ENCODE results near the gene QRSL1. TPM values are rescaled to one million over a fixed set of nuclear protein-coding genes. Genes with fewer than 3 reads are reported as not detected.
A peak's percentile ranks its signal among the peaks of the same experiment; 100 is the strongest.

QRSL1 gene
- total and polyA plus RNA-seq, 9 of the 15 experiments (the other 6 are each of a cell fraction or from before 2014, with no cell fraction given): 14.6 to 31.5 (median 23.0) TPM

DNA sequence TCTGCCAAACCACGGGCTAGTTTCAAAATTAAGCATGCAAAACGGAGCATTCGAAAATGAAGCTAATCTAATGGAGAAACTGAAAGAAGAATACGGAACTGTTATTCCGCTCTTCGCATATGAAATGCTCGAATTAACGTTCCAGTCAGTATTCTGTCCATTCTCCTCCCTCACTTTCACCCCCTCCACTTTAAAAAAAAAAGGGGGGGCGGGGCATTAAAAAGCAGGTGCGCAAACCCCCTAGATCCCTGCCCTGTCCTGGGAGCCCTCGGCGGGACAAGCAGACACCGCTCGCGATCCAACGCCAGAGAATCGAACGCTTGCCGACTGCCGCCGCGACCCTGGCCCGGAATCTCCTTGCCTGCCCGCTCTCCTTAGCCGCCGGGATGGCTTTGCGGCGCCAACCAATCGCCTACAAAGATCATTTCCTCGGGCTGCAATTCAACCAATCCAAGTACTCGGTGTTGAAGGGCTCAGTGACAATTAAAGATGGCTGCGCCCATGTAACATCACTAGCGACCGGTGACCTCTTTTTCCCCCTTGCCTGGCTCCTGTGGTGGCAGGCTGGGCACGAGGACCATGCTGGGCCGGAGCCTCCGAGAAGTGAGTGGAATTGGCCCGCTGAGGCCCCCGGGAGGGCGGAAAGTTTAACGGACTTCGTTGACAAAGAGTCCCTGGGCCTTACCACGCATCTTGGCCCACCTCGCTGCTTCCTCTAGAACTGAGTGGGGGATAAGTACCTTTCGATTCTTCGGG, at the start of gene QRSL1, which contains the start of gene RTN4IP1 (continued):
- TF ChIP-seq, protein P1, sequence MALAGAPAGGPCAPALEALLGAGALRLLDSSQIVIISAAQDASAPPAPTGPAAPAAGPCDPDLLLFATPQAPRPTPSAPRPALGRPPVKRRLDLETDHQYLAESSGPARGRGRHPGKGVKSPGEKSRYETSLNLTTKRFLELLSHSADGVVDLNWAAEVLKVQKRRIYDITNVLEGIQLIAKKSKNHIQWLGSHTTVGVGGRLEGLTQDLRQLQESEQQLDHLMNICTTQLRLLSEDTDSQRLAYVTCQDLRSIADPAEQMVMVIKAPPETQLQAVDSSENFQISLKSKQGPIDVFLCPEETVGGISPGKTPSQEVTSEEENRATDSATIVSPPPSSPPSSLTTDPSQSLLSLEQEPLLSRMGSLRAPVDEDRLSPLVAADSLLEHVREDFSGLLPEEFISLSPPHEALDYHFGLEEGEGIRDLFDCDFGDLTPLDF (CRISPR knock-in tag; IDR thresholded peaks at IDR 0.05): no peak
- TF ChIP-seq ZNF589 (CRISPR knock-in tag; IDR thresholded peaks at IDR 0.05; ENCODE audit: low read depth) (no peak), IFI16 (CRISPR knock-in tag; IDR thresholded peaks at IDR 0.05) (no peak), CHD2 (IDR thresholded peaks at IDR 0.05; ENCODE audit: low read depth, low read length) (peak; percentile 72), HDAC6 (IDR thresholded peaks at IDR 0.05; ENCODE audit: low read depth, low read length) (no peak), ZBTB1 (CRISPR knock-in tag; IDR thresholded peaks at IDR 0.05; ENCODE audit: borderline replicate concordance, low read depth) (no peak), ZBTB8A (IDR thresholded peaks at IDR 0.05; ENCODE audit: partially characterized antibody) (no peak), ZNF311 (CRISPR knock-in tag; IDR thresholded peaks at IDR 0.05) (no peak), EZH2 (IDR thresholded peaks at IDR 0.05; ENCODE audit: borderline replicate concordance, low read depth, low read length) (no peak), L3MBTL2 (IDR thresholded peaks at IDR 0.05) (0 out of 2 replicates have a peak, but pooled peaks have one; percentile 49), ETS2 (tag; IDR thresholded peaks at IDR 0.05; ENCODE audit: borderline replicate concordance, poor library complexity, severe bottlenecking) (no peak), ZZZ3 (IDR thresholded peaks at IDR 0.05) (no peak), POU5F1 (IDR thresholded peaks at IDR 0.05; ENCODE audit: borderline replicate concordance, low read depth, low read length, partially characterized antibody) (no peak), TEAD1 (CRISPR knock-in tag; IDR thresholded peaks at IDR 0.05) (no peak), NFYB (IDR thresholded peaks at IDR 0.05; ENCODE audit: extremely low read depth, insufficient read length) (peak; percentile 92), CSDE1 (IDR thresholded peaks at IDR 0.05) (no peak)
- TF ChIP-seq, protein P2, sequence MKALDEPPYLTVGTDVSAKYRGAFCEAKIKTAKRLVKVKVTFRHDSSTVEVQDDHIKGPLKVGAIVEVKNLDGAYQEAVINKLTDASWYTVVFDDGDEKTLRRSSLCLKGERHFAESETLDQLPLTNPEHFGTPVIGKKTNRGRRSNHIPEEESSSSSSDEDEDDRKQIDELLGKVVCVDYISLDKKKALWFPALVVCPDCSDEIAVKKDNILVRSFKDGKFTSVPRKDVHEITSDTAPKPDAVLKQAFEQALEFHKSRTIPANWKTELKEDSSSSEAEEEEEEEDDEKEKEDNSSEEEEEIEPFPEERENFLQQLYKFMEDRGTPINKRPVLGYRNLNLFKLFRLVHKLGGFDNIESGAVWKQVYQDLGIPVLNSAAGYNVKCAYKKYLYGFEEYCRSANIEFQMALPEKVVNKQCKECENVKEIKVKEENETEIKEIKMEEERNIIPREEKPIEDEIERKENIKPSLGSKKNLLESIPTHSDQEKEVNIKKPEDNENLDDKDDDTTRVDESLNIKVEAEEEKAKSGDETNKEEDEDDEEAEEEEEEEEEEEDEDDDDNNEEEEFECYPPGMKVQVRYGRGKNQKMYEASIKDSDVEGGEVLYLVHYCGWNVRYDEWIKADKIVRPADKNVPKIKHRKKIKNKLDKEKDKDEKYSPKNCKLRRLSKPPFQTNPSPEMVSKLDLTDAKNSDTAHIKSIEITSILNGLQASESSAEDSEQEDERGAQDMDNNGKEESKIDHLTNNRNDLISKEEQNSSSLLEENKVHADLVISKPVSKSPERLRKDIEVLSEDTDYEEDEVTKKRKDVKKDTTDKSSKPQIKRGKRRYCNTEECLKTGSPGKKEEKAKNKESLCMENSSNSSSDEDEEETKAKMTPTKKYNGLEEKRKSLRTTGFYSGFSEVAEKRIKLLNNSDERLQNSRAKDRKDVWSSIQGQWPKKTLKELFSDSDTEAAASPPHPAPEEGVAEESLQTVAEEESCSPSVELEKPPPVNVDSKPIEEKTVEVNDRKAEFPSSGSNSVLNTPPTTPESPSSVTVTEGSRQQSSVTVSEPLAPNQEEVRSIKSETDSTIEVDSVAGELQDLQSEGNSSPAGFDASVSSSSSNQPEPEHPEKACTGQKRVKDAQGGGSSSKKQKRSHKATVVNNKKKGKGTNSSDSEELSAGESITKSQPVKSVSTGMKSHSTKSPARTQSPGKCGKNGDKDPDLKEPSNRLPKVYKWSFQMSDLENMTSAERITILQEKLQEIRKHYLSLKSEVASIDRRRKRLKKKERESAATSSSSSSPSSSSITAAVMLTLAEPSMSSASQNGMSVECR (CRISPR knock-in tag; IDR thresholded peaks at IDR 0.05): peak; percentile 78

All from K562 (cell line).